HL-60 (cell line): ENCODE results near the gene PRRX1.

ENCODE experiments used
- CTCF ChIP-seq: IDR thresholded peaks from one replicate; pipeline ENCODE4 v1.5.1; 2011; ENCODE audit warnings: low read length, control low read depth, inconsistent platforms; ENCODE audit not compliant: insufficient read depth
- GABPA ChIP-seq: IDR thresholded peaks from 2 replicates; pipeline ENCODE4 v1.6.1; 2012; ENCODE audit warnings: low read depth
- POLR2AphosphoS5 ChIP-seq: IDR thresholded peaks from 2 replicates; pipeline ENCODE4 v1.6.1; 2012; ENCODE audit warnings: low read depth
- SPI1 ChIP-seq: IDR thresholded peaks from 2 replicates; pipeline ENCODE4 v1.6.1; 2012; ENCODE audit warnings: low read depth, mild to moderate bottlenecking, borderline replicate concordance

GRCh38 chr1:170682809-170683208 lies 18.9 kb downstream of the PRRX1 start:
- TF ChIP-seq CTCF (no peak), POLR2AphosphoS5 (no peak), SPI1 (no peak), GABPA (no peak)
